HEK293 (cell line): ENCODE measurements around the gene PPP5C.

ENCODE experiments used
- CTCF ChIA-PET: fragments of 350-600 bp; formaldehyde crosslinking; extraction: SDS; loops from one replicate; lab custom pipeline; 2021; ENCODE audit warnings: antibody characterized with exemption; lab: Yijun Ruan, JAX
- POLR2A ChIA-PET: fragments of 300-600 bp; formaldehyde crosslinking; extraction: SDS; loops from one replicate; lab custom pipeline; 2020; ENCODE audit warnings: antibody characterized with exemption, inconsistent platforms; lab: Yijun Ruan, JAX
- H3K27ac ChIP-seq: fragments of 200-500 bp; sonication (Bioruptor generic); 2 replicates; pipeline ENCODE4 v1.5.1; 2014; ENCODE audit warnings: low read depth, low read length, control low read depth, inconsistent platforms; ENCODE audit errors: extremely low read depth
- H3K36me3 ChIP-seq, 2 experiments: fragments of 200-500 bp in 1 of 2; sonication (Bioruptor generic) in 1 of 2; 1 replicate in 1 of 2; 2 replicates in 1 of 2; pipeline ENCODE4 v1.5.1; 2014 to 2017; ENCODE audit warnings: inconsistent platforms in 2 of 2, low read length in 2 of 2; ENCODE audit not compliant: control insufficient read depth in 2 of 2, insufficient read depth in 1 of 2
- H3K4me1 ChIP-seq: fragments of 200-500 bp; sonication (Bioruptor generic); 2 replicates; pipeline ENCODE4 v1.5.1; 2014; ENCODE audit warnings: mild to moderate bottlenecking, low read length, inconsistent platforms; ENCODE audit not compliant: control insufficient read depth, insufficient read depth
- H3K4me3 ChIP-seq: 2 replicates; pipeline ENCODE4 v1.5.1; 2011; ENCODE audit warnings: low read depth, mild to moderate bottlenecking, control low read depth, low read length, moderate library complexity
- H3K9me3 ChIP-seq: fragments of 200-500 bp; sonication (Bioruptor generic); 2 replicates; pipeline ENCODE4 v1.5.1; 2014; ENCODE audit warnings: low read depth, low read length, inconsistent platforms; ENCODE audit not compliant: control insufficient read depth, insufficient read depth
- EGR2 ChIP-seq: fragments of 450-650 bp; formaldehyde crosslinking; IDR thresholded peaks from 2 replicates; pipeline ENCODE4 v1.5.1; 2016; ENCODE audit warnings: low read depth, missing biosample characterization, missing genetic modification characterization
- HOXD13 ChIP-seq: sonication (generic); formaldehyde crosslinking; IDR thresholded peaks from 2 replicates; pipeline ENCODE4 v1.8.0; 2022; ENCODE audit warnings: missing genetic modification reagents, borderline replicate concordance
- IKZF3 ChIP-seq: fragments of 450-650 bp; IDR thresholded peaks from 2 replicates; pipeline ENCODE4 v1.5.0; 2018; ENCODE audit warnings: missing biosample characterization, mild to moderate bottlenecking, missing genetic modification characterization, moderate library complexity
- PRDM1 ChIP-seq: fragments of 450-650 bp; formaldehyde crosslinking; IDR thresholded peaks from 2 replicates; pipeline ENCODE4; 2016; ENCODE audit warnings: missing biosample characterization, missing genetic modification characterization
- SP3 ChIP-seq: fragments of 450-650 bp; formaldehyde crosslinking; IDR thresholded peaks from 2 replicates; pipeline ENCODE4 v1.5.1; 2016; ENCODE audit warnings: missing biosample characterization, missing genetic modification characterization
- YY2 ChIP-seq: fragments of 450-650 bp; formaldehyde crosslinking; IDR thresholded peaks from 2 replicates; pipeline ENCODE4 v1.5.1; 2016; ENCODE audit warnings: missing biosample characterization, missing genetic modification characterization
- ZBTB20 ChIP-seq: fragments of 450-650 bp; formaldehyde crosslinking; IDR thresholded peaks from 2 replicates; pipeline ENCODE4 v1.5.1; 2016; ENCODE audit warnings: missing biosample characterization, missing genetic modification characterization
- ZBTB44 ChIP-seq: fragments of 450-650 bp; IDR thresholded peaks from 2 replicates; pipeline ENCODE4 v1.5.1; 2018; ENCODE audit warnings: missing biosample characterization, mild to moderate bottlenecking, missing genetic modification characterization
- ZFHX2 ChIP-seq: fragments of 450-650 bp; formaldehyde crosslinking; conservative IDR thresholded peaks from 2 replicates; pipeline ENCODE4 v1.5.1; 2016; ENCODE audit warnings: missing biosample characterization, missing genetic modification characterization
- ZNF121 ChIP-seq: fragments of 450-650 bp; formaldehyde crosslinking; IDR thresholded peaks from 2 replicates; pipeline ENCODE4 v1.5.1; 2016; ENCODE audit warnings: missing biosample characterization, missing genetic modification characterization
- ZNF157 ChIP-seq: fragments of 450-650 bp; formaldehyde crosslinking; IDR thresholded peaks from 2 replicates; pipeline ENCODE4 v1.5.1; 2016; ENCODE audit warnings: missing biosample characterization, missing genetic modification characterization
- ZNF26 ChIP-seq: fragments of 450-650 bp; formaldehyde crosslinking; IDR thresholded peaks from 2 replicates; pipeline ENCODE4 v1.5.1; 2016; ENCODE audit warnings: missing biosample characterization, missing genetic modification characterization
- ZNF366 ChIP-seq: fragments of 450-650 bp; formaldehyde crosslinking; conservative IDR thresholded peaks from 2 replicates; pipeline ENCODE4 v1.5.1; 2016; ENCODE audit warnings: missing biosample characterization, missing genetic modification characterization
- ZNF404 ChIP-seq: fragments of 450-650 bp; formaldehyde crosslinking; IDR thresholded peaks from 2 replicates; pipeline ENCODE4 v1.5.1; 2017; ENCODE audit warnings: missing biosample characterization, missing genetic modification characterization
- ZNF501 ChIP-seq: fragments of 450-650 bp; formaldehyde crosslinking; IDR thresholded peaks from 2 replicates; pipeline ENCODE4 v1.5.1; 2016; ENCODE audit warnings: missing biosample characterization, missing genetic modification characterization
- ZNF530 ChIP-seq: fragments of 450-650 bp; formaldehyde crosslinking; IDR thresholded peaks from 2 replicates; pipeline ENCODE4 v1.5.1; 2016; ENCODE audit warnings: low read depth, missing biosample characterization, missing genetic modification characterization
- ZNF600 ChIP-seq: fragments of 450-650 bp; formaldehyde crosslinking; IDR thresholded peaks from 2 replicates; pipeline ENCODE4 v1.5.1; 2016; ENCODE audit warnings: missing biosample characterization, missing genetic modification characterization
- ZNF621 ChIP-seq: fragments of 450-650 bp; formaldehyde crosslinking; IDR thresholded peaks from 2 replicates; pipeline ENCODE4 v1.5.1; 2017; ENCODE audit warnings: missing biosample characterization, missing genetic modification characterization
- ZNF626 ChIP-seq: fragments of 450-650 bp; sonication (Bioruptor Pico); formaldehyde crosslinking; IDR thresholded peaks from 2 replicates; pipeline ENCODE4 v1.5.1; 2018; ENCODE audit warnings: missing biosample characterization, missing genetic modification characterization, inconsistent platforms
- TF ChIP-seq, protein P1 (sequence below): fragments of 450-650 bp; formaldehyde crosslinking; IDR thresholded peaks from 2 replicates; pipeline ENCODE4 v1.5.1; 2016; ENCODE audit warnings: missing biosample characterization, missing genetic modification characterization

PPP5C gene

DNA sequence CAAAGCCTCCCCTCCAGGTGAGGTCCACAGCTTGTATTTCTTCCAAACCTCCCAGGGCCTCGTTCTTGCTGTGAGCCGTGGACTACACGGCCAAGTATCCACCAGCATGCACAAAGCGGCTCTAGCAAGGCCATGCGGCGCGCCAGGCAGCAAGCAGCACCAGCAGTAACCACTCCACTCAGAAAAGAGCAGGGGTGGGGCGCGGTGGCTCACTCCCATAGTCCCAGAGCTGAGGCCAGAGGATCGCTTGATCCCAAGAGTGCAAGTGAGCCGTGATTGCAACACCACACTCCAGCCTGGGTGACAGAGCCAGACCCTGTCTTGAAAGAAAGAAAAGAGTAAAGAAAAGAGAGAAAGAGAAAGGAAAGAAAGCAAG lies 61.8 kb downstream of the PPP5C start (continued):
- peak; percentile 56; the same call in 1 of the 2 replicates for TF ChIP-seq ZBTB44
- TF ChIP-seq PRDM1: peak; percentile 95
- TF ChIP-seq ZNF366: peak; percentile 64
- TF ChIP-seq ZNF501 (tag by site-specific recombination): no peak

GRCh38 chr19:46409191-46409590 lies 62.3 kb downstream of the PPP5C start:
- H3K9me3 ChIP-seq: no peaks in the 10 kb centered on the region
- CTCF ChIA-PET: interaction anchor here (0.6 to 2.6 kb wide), 4 partner anchors 7 to 331 kb away, joined by 3 to 17 read pairs (median 5); no protein-coding TSS in a partner anchor
- H3K27ac ChIP-seq: no peak overlapping the region
- POLR2A ChIA-PET: interaction anchor here (1.2 to 2.0 kb wide), 2 partner anchors 8 to 87 kb away, joined by 3 to 6 read pairs; partner anchors contain the start of gene PNMA8B
- peaks cover 0 to 24% of the 10 kb centered on the region in 2 experiments; a peak in 2 of 3 replicates for H3K36me3 ChIP-seq
- H3K4me1 ChIP-seq: peaks cover 20% of the 10 kb centered on the region
- no peak overlapping the region for H3K4me3 ChIP-seq
- TF ChIP-seq SP3: no peak
- no peak for TF ChIP-seq ZNF404
- TF ChIP-seq, all 188 proteins: peak for 0

DNA sequence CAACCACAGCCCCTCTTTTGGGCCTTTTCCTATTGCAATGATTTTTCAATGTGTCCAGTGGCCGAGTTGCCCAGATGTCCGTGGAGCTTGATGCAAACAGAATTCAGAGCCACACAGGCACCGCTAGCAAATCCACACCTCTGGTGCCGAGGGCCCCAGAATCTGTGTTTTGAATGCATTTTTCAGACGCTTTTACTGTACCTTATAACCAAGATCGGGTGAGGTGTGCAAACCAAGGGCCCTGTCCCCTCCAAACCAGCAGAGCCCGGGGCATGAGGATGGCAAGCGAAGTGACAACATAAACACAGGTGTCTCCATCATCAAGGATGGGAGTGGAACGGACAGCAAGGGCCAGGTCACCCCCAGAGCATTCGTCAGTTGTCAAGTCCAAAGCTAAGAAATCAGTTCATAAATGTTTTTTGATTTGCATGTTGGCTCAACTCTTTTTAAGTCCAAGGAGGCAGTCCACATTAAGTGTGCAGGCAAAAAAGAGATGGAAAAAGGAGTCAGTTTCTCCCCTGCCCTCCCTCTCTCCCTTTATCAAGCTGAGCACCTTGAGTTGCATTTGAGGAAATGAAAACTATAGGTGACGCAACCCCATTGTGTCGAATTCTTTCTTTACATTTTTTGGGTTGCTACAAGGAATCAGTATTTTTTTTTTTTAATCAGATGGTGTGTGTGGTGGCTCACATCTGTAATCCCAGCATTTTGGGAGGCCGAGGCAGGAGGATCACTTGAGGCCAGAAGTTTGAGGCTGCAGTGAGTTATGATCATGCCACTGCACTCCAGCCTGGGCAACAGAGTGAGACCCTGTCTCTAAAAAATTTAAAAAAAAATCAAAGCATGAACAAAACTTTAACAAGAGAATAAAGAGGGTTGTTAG lies 63.6 kb downstream of the PPP5C start:
- peak; percentile 80 for TF ChIP-seq ZNF121 (tag by site-specific recombination)
- TF ChIP-seq ZBTB20 (tag by site-specific recombination): peak; percentile 69
- TF ChIP-seq YY2 (tag by site-specific recombination): no peak
- no peak overlapping the region for H3K4me3 ChIP-seq
- H3K4me1 ChIP-seq: peaks cover 20% of the 10 kb centered on the region
- CTCF ChIA-PET: interaction anchor here (0.6 to 2.6 kb wide), 6 partner anchors 9 to 120 kb away, joined by 3 to 17 read pairs (median 4); no protein-coding TSS in a partner anchor
- POLR2A ChIA-PET: no interaction called here
- peaks cover 0 to 24% of the 10 kb centered on the region in 2 experiments; a peak in 2 of 3 replicates for H3K36me3 ChIP-seq
- H3K27ac ChIP-seq: no peak overlapping the region
- no peaks in the 10 kb centered on the region for H3K9me3 ChIP-seq

DNA sequence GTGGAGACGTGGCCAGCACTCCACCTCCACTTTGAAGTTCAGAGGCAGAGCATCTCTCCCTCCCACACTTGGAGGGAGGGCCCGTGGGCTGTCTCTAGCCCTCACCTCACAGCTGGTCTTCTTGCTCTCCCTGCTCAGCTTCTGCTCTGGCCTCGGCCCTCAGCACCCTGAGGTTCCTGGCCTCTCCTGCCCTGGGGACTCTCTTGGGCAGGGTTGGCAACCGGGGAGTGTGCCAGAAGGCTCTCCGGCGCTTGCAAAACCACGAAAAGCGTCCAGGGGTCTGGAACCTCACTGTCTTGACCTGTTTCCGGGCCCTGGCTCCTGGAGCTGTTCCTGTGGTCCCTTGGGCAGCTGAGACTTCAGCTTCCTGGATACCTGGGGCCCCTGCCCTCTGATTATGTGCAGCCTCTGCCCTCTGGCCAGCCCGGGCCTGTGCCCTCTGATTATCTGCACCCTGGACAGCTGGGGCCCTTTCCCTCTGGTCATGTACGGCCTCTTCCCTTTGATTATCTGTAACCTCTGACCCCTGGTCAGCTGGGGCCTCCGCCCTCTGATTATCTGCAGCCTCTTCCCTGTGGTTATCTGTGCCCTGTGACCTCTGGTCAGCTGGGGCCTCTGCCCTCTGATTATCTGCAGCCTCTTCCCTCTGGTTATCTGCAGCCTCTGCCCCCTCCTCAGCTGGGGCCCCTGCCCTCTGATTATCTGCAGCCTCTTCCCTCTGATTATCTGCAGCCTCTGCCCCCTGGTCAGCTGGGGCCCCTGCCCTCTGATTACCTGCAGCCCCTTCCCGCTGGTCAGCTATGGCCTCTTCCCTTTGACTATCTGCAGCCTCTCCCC lies 64.4 kb downstream of the PPP5C start:
- ChIA-PET POLR2A (interaction anchor here (0.7 kb wide), 1 partner anchor 36 kb away, joined by 3 read pairs; no protein-coding TSS in a partner anchor), CTCF (interaction anchor here (1.0 to 2.6 kb wide), 3 partner anchors 9 to 16 kb away, joined by 3 to 17 read pairs (median 6); no protein-coding TSS in a partner anchor)
- H3K4me3 ChIP-seq: no peak overlapping the region
- peak overlapping the region; percentile 13 for H3K27ac ChIP-seq
- TF ChIP-seq ZNF621 (tag by site-specific recombination) (no peak), ZNF26 (no peak), ZNF530 (tag by site-specific recombination) (no peak), IKZF3 (tag by site-specific recombination) (no peak), EGR2 (peak; percentile 66), HOXD13 (no peak), ZNF600 (tag by site-specific recombination) (no peak), ZNF157 (no peak), SP3 (peak; percentile 23; the same call in 1 of the 2 replicates), ZNF626 (no peak), ZFHX2 (peak; percentile 78)
- TF ChIP-seq, protein P1, sequence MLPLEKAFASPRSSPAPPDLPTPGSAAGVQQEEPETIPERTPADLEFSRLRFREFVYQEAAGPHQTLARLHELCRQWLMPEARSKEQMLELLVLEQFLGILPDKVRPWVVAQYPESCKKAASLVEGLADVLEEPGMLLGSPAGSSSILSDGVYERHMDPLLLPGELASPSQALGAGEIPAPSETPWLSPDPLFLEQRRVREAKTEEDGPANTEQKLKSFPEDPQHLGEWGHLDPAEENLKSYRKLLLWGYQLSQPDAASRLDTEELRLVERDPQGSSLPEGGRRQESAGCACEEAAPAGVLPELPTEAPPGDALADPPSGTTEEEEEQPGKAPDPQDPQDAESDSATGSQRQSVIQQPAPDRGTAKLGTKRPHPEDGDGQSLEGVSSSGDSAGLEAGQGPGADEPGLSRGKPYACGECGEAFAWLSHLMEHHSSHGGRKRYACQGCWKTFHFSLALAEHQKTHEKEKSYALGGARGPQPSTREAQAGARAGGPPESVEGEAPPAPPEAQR (tag by site-specific recombination): no peak
- no peaks in the 10 kb centered on the region for H3K9me3 ChIP-seq
- H3K36me3 ChIP-seq: peaks cover 0 to 24% of the 10 kb centered on the region in 2 experiments; a peak in 2 of 3 replicates
- peaks cover 24% of the 10 kb centered on the region for H3K4me1 ChIP-seq
